Activated CD8-positive, alpha-beta T cell treated with anti-CD3 and anti-CD28 coated beads, Interleukin-2, amount 10 ng/mL, durations not matched to agents 7 days and 5 days (primary cell): ENCODE results near the gene MICU1. TPM values are rescaled to one million over a fixed set of nuclear protein-coding genes. Genes with fewer than 3 reads are reported as not detected.
A peak's percentile ranks its signal among the peaks of the same experiment; 100 is the strongest.
"Not testable (repeated sequence)": the region's sequence is repeated elsewhere in the genome, so short reads cannot be mapped to it uniquely, and the experiment has no call there.

Experiments used
- ATAC-seq: fragments of 150-1000 bp; cut with Tn5 transposase; one replicate; pipeline ENCODE4 v1.10.0; 2021; ENCODE audit warnings: moderate library complexity
- CTCF ChIA-PET: fragments of 350-600 bp; sonication (Branson Sonifier 250); formaldehyde crosslinking; loops from one replicate; lab custom pipeline; 2021; ENCODE audit warnings: antibody characterized with exemption; lab: Charles Lee
- POLR2A ChIA-PET: fragments of 350-600 bp; sonication (Branson Sonifier 250); formaldehyde crosslinking; loops from one replicate; lab custom pipeline; 2021; ENCODE audit warnings: antibody characterized with exemption; lab: Charles Lee
- DNase-seq: peaks from one replicate; pipeline ENCODE4 v3.0.0-alpha.2; 2020
- H3K27ac Mint-ChIP-seq: one replicate; pipeline ENCODE4 v1.8.0; 2021; ENCODE audit warnings: mild to moderate bottlenecking, mixed read lengths
- H3K27me3 Mint-ChIP-seq: one replicate; pipeline ENCODE4 v1.8.0; 2021; ENCODE audit warnings: low read depth, mixed read lengths
- H3K36me3 Mint-ChIP-seq: one replicate; pipeline ENCODE4 v1.8.0; 2021; ENCODE audit warnings: low read depth, mixed read lengths
- H3K4me1 Mint-ChIP-seq: one replicate; pipeline ENCODE4 v1.8.0; 2021; ENCODE audit warnings: low read depth, mixed read lengths
- H3K4me3 Mint-ChIP-seq: one replicate; pipeline ENCODE4 v1.8.0; 2021; ENCODE audit warnings: mild to moderate bottlenecking, mixed read lengths
- H3K9me3 Mint-ChIP-seq: one replicate; pipeline ENCODE4 v1.8.0; 2022; ENCODE audit warnings: mixed read lengths; ENCODE audit not compliant: insufficient read depth
- total RNA-seq, 2 experiments: library from RNA; stranded (reverse); gene quantifications; one replicate each; pipeline ENCODE4 v1.2.3, GENCODE V29; 2021

Gene MICU1
- total RNA-seq, 2 experiments from 2014 or later = 23.4 to 26.9 TPM

- no peaks in the 10 kb centered on the region for H3K9me3 Mint-ChIP-seq
- ChIA-PET CTCF (interaction anchor here (0.8 to 5.6 kb wide), 7 partner anchors 9 to 304 kb away, joined by 3 to 32 read pairs (median 4); no protein-coding TSS in a partner anchor), POLR2A (interaction anchor here (1.1 to 1.4 kb wide), 2 partner anchors 11 to 12 kb away, joined by 3 to 4 read pairs; no protein-coding TSS in a partner anchor)
- peaks cover 34% of the 10 kb centered on the region for H3K4me1 Mint-ChIP-seq
- H3K27me3 Mint-ChIP-seq = no peaks in the 10 kb centered on the region
- ATAC-seq (no peak), DNase-seq (no peak)
- H3K36me3 Mint-ChIP-seq = peaks cover 27% of the 10 kb centered on the region
- peak overlapping the region; percentile 97 for H3K27ac Mint-ChIP-seq
- peak overlapping the region; percentile 96 for H3K4me3 Mint-ChIP-seq
Measured at GRCh38 chr10:72353028-72353964, 272.6 kb downstream of the MICU1 start.

DNA sequence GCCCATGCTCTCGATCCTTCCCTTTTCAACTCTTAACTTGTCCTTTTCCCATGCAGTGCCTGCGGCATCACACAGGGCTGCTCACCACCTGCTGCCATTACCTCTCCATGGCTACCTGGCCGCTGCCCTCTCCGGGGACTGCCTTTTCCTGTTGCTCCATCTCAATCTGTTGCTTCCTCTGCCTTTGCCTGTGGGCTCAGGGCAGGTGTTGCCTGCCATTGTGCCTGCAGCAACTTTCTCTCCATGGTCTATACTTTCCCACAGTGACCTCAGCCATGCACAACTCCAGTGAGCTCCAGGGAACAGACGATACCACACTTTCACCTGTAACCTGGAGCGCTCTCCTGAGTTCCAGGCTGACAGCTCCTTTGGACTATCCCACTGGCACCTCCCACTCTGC is 274.4 kb downstream of the MICU1 start:
- H3K27me3 Mint-ChIP-seq = no peaks in the 10 kb centered on the region
- peaks cover 29% of the 10 kb centered on the region for H3K36me3 Mint-ChIP-seq
- ChIA-PET CTCF (interaction anchor here (1.1 to 5.6 kb wide), 3 partner anchors 10 to 303 kb away, joined by 6 to 32 read pairs (median 8); no protein-coding TSS in a partner anchor), POLR2A (no interaction called here)
- no peaks in the 10 kb centered on the region for H3K9me3 Mint-ChIP-seq
- peaks cover 34% of the 10 kb centered on the region for H3K4me1 Mint-ChIP-seq
- no peak for ATAC-seq
- DNase-seq = no peak
- no peak overlapping the region for H3K4me3 Mint-ChIP-seq
- H3K27ac Mint-ChIP-seq = no peak overlapping the region

- POLR2A ChIA-PET = interaction anchor here (1.2 to 1.8 kb wide), 2 partner anchors 18 to 261 kb away, joined by 3 to 5 read pairs; partner anchors contain the start of gene SPOCK2
- H3K36me3 Mint-ChIP-seq = peaks cover 29% of the 10 kb centered on the region
- H3K4me1 Mint-ChIP-seq = peaks cover 40% of the 10 kb centered on the region
- no peak overlapping the region for H3K27ac Mint-ChIP-seq
- ATAC-seq (no peak), DNase-seq (no peak)
- CTCF ChIA-PET = interaction anchor here (0.7 to 5.6 kb wide), 7 partner anchors 8 to 485 kb away, joined by 3 to 32 read pairs (median 3); partner anchors contain the start of genes ANAPC16 and ASCC1
- no peaks in the 10 kb centered on the region for H3K27me3 Mint-ChIP-seq
- no peak overlapping the region for H3K4me3 Mint-ChIP-seq
- H3K9me3 Mint-ChIP-seq = no peaks in the 10 kb centered on the region
Measured at GRCh38 chr10:72349438-72349837, 276.4 kb downstream of the MICU1 start.

DNA sequence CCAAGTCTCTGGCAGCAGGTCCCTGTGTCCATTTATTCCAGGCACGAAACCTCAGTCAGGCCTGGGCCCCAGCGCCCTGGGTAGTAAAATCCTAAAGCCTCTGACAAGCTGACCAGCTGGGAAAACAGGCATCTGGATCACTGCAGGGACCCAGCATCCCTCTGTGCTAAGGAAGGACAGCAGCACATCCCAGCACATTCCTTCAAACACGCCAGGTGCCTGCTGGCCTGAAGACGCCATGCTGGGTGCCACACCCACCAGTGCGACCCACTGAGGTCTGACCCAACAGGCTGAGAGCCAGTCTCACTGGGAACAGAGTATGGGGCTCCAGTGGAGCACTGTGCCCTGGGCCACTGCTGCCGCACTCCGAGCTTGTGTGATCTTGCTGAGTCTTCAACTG is 277.6 kb downstream of the MICU1 start:
- CTCF ChIA-PET = interaction anchor here (1.1 to 5.6 kb wide), 3 partner anchors 10 to 126 kb away, joined by 3 to 32 read pairs (median 4); no protein-coding TSS in a partner anchor
- H3K4me1 Mint-ChIP-seq = peaks cover 33% of the 10 kb centered on the region
- ATAC-seq (no peak), DNase-seq (no peak)
- peaks cover 34% of the 10 kb centered on the region for H3K36me3 Mint-ChIP-seq
- no peaks in the 10 kb centered on the region for H3K27me3 Mint-ChIP-seq
- no peak overlapping the region for H3K4me3 Mint-ChIP-seq
- no peak overlapping the region for H3K27ac Mint-ChIP-seq
- POLR2A ChIA-PET = no interaction called here
- no peaks in the 10 kb centered on the region for H3K9me3 Mint-ChIP-seq

- H3K9me3 Mint-ChIP-seq, H3K27me3 Mint-ChIP-seq, H3K27ac Mint-ChIP-seq, H3K4me3 Mint-ChIP-seq, POLR2A ChIA-PET, DNase-seq, ATAC-seq: not testable (repeated sequence)
- peaks cover 32% of the 10 kb centered on the region for H3K36me3 Mint-ChIP-seq
- CTCF ChIA-PET = interaction anchor here (1.3 kb wide), 1 partner anchor 9 kb away, joined by 4 read pairs; no protein-coding TSS in a partner anchor
- peaks cover 24% of the 10 kb centered on the region for H3K4me1 Mint-ChIP-seq
Measured at GRCh38 chr10:72346117-72346516, 279.8 kb downstream of the MICU1 start.

GRCh38 chr10:72344932-72345331 is 280.9 kb downstream of the MICU1 start:
- H3K4me3 Mint-ChIP-seq = no peak overlapping the region
- peak overlapping the region; percentile 77 for H3K27ac Mint-ChIP-seq
- no peaks in the 10 kb centered on the region for H3K9me3 Mint-ChIP-seq
- ChIA-PET CTCF (interaction anchor here (0.9 to 1.5 kb wide), 7 partner anchors 9 to 449 kb away, joined by 3 to 4 read pairs (median 4); no protein-coding TSS in a partner anchor), POLR2A (interaction anchor here (0.6 to 1.7 kb wide), 4 partner anchors 9 to 71 kb away, joined by 3 to 7 read pairs (median 5); partner anchors contain the start of genes DDIT4 and DNAJB12)
- H3K27me3 Mint-ChIP-seq = no peaks in the 10 kb centered on the region
- H3K36me3 Mint-ChIP-seq = peaks cover 36% of the 10 kb centered on the region
- H3K4me1 Mint-ChIP-seq = peaks cover 33% of the 10 kb centered on the region
- no peak for DNase-seq
- peak; percentile 21 for ATAC-seq

- Mint-ChIP-seq H3K27ac (peak overlapping the region; percentile 46), H3K4me1 (peaks cover 31% of the 10 kb centered on the region), H3K4me3 (no peak overlapping the region), H3K9me3 (no peaks in the 10 kb centered on the region), H3K36me3 (peaks cover 32% of the 10 kb centered on the region), H3K27me3 (no peaks in the 10 kb centered on the region)
- DNase-seq (no peak), ATAC-seq (no peak)
- POLR2A ChIA-PET = interaction anchor here (0.5 to 1.2 kb wide), 2 partner anchors 11 to 15 kb away, joined by 3 to 4 read pairs; partner anchors contain the start of gene DNAJB12
- CTCF ChIA-PET = interaction anchor here (0.5 to 3.4 kb wide), 8 partner anchors 17 to 447 kb away, joined by 3 to 19 read pairs (median 6); no protein-coding TSS in a partner anchor
Measured at GRCh38 chr10:72342911-72343310, 283.0 kb downstream of the MICU1 start.

- CTCF ChIA-PET = interaction anchor here (0.6 to 7.8 kb wide), 33 partner anchors 9 to 445 kb away, joined by 3 to 80 read pairs (median 6); partner anchors contain the start of genes ANAPC16 and SPOCK2
- Mint-ChIP-seq H3K9me3 (no peaks in the 10 kb centered on the region), H3K4me3 (no peak overlapping the region), H3K27me3 (no peaks in the 10 kb centered on the region), H3K36me3 (peaks cover 48% of the 10 kb centered on the region), H3K4me1 (peaks cover 51% of the 10 kb centered on the region), H3K27ac (peak overlapping the region; percentile 60)
- peak; percentile 40 for ATAC-seq
- POLR2A ChIA-PET = interaction anchor here (0.7 kb wide), 1 partner anchor 67 kb away, joined by 3 read pairs; the partner anchor contains the start of gene DDIT4
- peak; percentile 84 for DNase-seq
Measured at GRCh38 chr10:72340510-72341261, 285.2 kb downstream of the MICU1 start.

GRCh38 chr10:72338180-72338579 is 287.7 kb downstream of the MICU1 start:
- Mint-ChIP-seq H3K4me1 (peaks cover 60% of the 10 kb centered on the region), H3K36me3 (peaks cover 60% of the 10 kb centered on the region), H3K27me3 (no peaks in the 10 kb centered on the region), H3K27ac (no peak overlapping the region), H3K9me3 (no peaks in the 10 kb centered on the region), H3K4me3 (no peak overlapping the region)
- DNase-seq = no peak
- ATAC-seq = no peak
- ChIA-PET CTCF (interaction anchor here (0.9 to 7.8 kb wide), 29 partner anchors 11 to 543 kb away, joined by 3 to 122 read pairs (median 13); partner anchors contain the start of genes ANAPC16, ASCC1 and DDIT4), POLR2A (interaction anchor here (0.8 to 2.3 kb wide), 2 partner anchors 12 to 63 kb away, joined by 3 to 9 read pairs; no protein-coding TSS in a partner anchor)

DNA sequence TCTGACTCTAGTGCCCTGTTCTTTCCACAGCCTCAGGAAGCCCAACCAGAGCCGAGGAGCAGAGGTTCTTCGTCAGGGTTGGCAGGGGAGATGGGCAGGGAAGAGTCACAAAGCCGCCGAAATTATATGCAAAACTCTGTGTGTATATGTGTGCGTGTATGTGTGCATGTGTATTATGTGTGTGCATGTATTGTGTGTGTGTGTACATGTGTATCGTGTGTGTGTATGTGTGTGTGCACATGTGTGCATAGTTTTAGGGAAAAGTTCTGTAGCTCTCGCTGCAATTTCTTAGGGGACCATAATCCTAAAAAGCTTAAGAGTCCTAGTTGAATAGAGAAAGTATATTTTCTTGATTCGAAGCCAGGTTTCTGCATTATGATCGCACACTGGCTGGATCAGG is 288.2 kb downstream of the MICU1 start:
- DNase-seq (no peak), ATAC-seq (no peak)
- no peaks in the 10 kb centered on the region for H3K9me3 Mint-ChIP-seq
- POLR2A ChIA-PET = interaction anchor here (1.3 to 2.3 kb wide), 3 partner anchors 63 to 119 kb away, joined by 4 to 9 read pairs (median 5); no protein-coding TSS in a partner anchor
- H3K4me3 Mint-ChIP-seq = no peak overlapping the region
- H3K27ac Mint-ChIP-seq = peak overlapping the region; percentile 61
- peaks cover 65% of the 10 kb centered on the region for H3K4me1 Mint-ChIP-seq
- CTCF ChIA-PET = interaction anchor here (0.8 to 7.8 kb wide), 50 partner anchors 9 to 543 kb away, joined by 3 to 122 read pairs (median 6); partner anchors contain the start of genes ANAPC16, ASCC1, DDIT4 and DNAJB12
- peaks cover 61% of the 10 kb centered on the region for H3K36me3 Mint-ChIP-seq
- H3K27me3 Mint-ChIP-seq = no peaks in the 10 kb centered on the region
